H1 (cell line): ENCODE results near the gene COPZ2. TPM values are rescaled to one million over a fixed set of nuclear protein-coding genes. Genes with fewer than 3 reads are reported as not detected.

Source experiments
- EP300 ChIP-seq, 2 experiments: IDR thresholded peaks; 1 replicate in 1 of 2; 2 replicates in 1 of 2; pipeline ENCODE4 v1.6.1; 2011 to 2012; ENCODE audit warnings: low read depth in 2 of 2, low read length in 2 of 2, mild to moderate bottlenecking in 2 of 2, borderline replicate concordance in 1 of 2, inconsistent platforms in 1 of 2, moderate library complexity in 1 of 2
- PHF8 ChIP-seq: fragments of 200-600 bp; sonication (generic); conservative IDR thresholded peaks from 2 replicates; pipeline ENCODE4 v1.7.1; 2012; ENCODE audit warnings: low read depth, mild to moderate bottlenecking, inconsistent platforms, low read length, moderate library complexity
- SP1 ChIP-seq: IDR thresholded peaks from 2 replicates; pipeline ENCODE4 v1.6.1; 2011; ENCODE audit warnings: low read depth, low read length
- TAF1 ChIP-seq: IDR thresholded peaks from 2 replicates; pipeline ENCODE4 v1.6.1; 2011; ENCODE audit warnings: mild to moderate bottlenecking, low read depth, low read length
- polyA plus RNA-seq, 7 experiments: library from polyadenylated mRNA; depleted of rRNA in 3 of 7; stranded (reverse) in 5 of 7; unstranded in 2 of 7; fragments of >200 nt in 5 of 7; fragments of 200-250 nt in 2 of 7; gene quantifications; 1 replicate in 5 of 7; 2 replicates in 1 of 7; 4 replicates in 1 of 7; pipeline versions ENCODE4 v1.2.1 to v1.2.3, GENCODE V29; 2011 to 2013; ENCODE audit warnings: missing spikeins in 2 of 7, mixed read lengths in 2 of 7
- total RNA-seq: library from RNA; stranded (reverse); fragmentation: NEBNext Ultra II Directional; extraction: Animal tissue kit (Norgen Biotek cat#: 25700); gene quantifications from 2 replicates; pipeline ENCODE4 v1.2.1, GENCODE V29; 2021
- TF ChIP-seq, protein P1 (sequence below): IDR thresholded peaks from 2 replicates; pipeline ENCODE4 v1.6.1; 2011; ENCODE audit warnings: low read length, improper control_type of control experiment

The COPZ2 gene
- total and polyA plus RNA-seq, 2 of the 8 experiments (the other 6 are each of a cell fraction or from before 2014, with no cell fraction given) = 0.24 TPM; not detected in 1

DNA sequence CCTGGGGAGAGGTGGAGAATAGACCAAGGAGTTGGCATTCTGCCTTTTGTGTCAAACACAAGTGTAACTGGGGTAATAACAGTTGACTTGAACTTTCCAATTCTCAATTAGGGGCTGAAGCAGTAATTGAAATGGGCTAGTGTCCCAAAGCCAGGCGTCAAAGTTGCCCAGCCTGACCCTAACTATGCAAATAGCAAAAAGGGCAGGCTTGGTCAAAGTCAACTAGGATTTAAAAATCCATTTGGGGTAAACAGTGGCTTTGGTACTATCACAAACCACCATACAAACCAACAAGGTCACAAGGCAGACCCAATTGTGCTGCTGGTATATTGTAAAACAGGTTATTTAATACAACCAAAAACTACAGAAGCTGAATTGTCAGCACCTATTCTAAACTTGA, 28.6 kb upstream of the COPZ2 start (continued):
- TF ChIP-seq, protein P1, sequence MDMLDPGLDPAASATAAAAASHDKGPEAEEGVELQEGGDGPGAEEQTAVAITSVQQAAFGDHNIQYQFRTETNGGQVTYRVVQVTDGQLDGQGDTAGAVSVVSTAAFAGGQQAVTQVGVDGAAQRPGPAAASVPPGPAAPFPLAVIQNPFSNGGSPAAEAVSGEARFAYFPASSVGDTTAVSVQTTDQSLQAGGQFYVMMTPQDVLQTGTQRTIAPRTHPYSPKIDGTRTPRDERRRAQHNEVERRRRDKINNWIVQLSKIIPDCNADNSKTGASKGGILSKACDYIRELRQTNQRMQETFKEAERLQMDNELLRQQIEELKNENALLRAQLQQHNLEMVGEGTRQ = no peak
- TF ChIP-seq PHF8 (no peak), SP1 (no peak), TAF1 (no peak), EP300 (IDR thresholded peaks at IDR 0.05; ENCODE audit: borderline replicate concordance in 1 of 2, low read depth in 2 of 2, low read length in 2 of 2) (no peak)
